A673 (cell line): ENCODE results near the gene AATK. TPM values are rescaled to one million over a fixed set of nuclear protein-coding genes. Genes with fewer than 3 reads are reported as not detected.
"Not testable (repeated sequence)": the region's sequence is repeated elsewhere in the genome, so short reads cannot be mapped to it uniquely, and the experiment has no call there.

ENCODE experiments used
- BruUV-seq: library from RNA; stranded (reverse); fragments of 400-500 nt; replicated peaks from 2 replicates; lab custom pipeline; 2021; lab: Mats Ljungman, UMichigan
- CTCF ChIA-PET: fragments of 300-600 bp; sonication (Branson Sonifier 250); formaldehyde crosslinking; loops from one replicate; lab custom pipeline; 2022; ENCODE audit warnings: antibody characterized with exemption; lab: Charles Lee
- POLR2A ChIA-PET: fragments of 300-600 bp; sonication (Branson Sonifier 250); formaldehyde crosslinking; loops from one replicate; lab custom pipeline; 2022; ENCODE audit warnings: antibody characterized with exemption; ENCODE audit not compliant: low non-redundant PET; lab: Charles Lee
- DNase-seq: peaks from one replicate; pipeline ENCODE4 v3.0.0-alpha.2; 2015; ENCODE audit warnings: low spot score
- H3K27ac ChIP-seq: fragments of 200-600 bp; sonication (generic); 2 replicates; pipeline ENCODE4 v1.5.1; 2016; ENCODE audit warnings: mixed run types, low read depth, mild to moderate bottlenecking, mixed read lengths, antibody characterized with exemption, low read length; ENCODE audit not compliant: poor library complexity, severe bottlenecking
- H3K27me3 ChIP-seq: fragments of 200-600 bp; sonication (generic); replicated peaks from 2 replicates; pipeline ENCODE4 v1.6.1; 2017; ENCODE audit warnings: mixed run types, low read depth, mild to moderate bottlenecking, mixed read lengths, antibody characterized with exemption, low read length; ENCODE audit not compliant: insufficient read depth, poor library complexity
- H3K36me3 ChIP-seq: fragments of 200-600 bp; sonication (generic); 2 replicates; pipeline ENCODE4 v1.6.1; 2016; ENCODE audit warnings: mixed run types, mild to moderate bottlenecking, mixed read lengths, antibody characterized with exemption, low read length; ENCODE audit not compliant: insufficient read depth, poor library complexity, severe bottlenecking
- H3K4me1 ChIP-seq: fragments of 200-600 bp; sonication (generic); 2 replicates; pipeline ENCODE4 v1.6.1; 2017; ENCODE audit warnings: mixed run types, mild to moderate bottlenecking, mixed read lengths, antibody characterized with exemption, low read length; ENCODE audit not compliant: insufficient read depth, poor library complexity, severe bottlenecking
- H3K4me3 ChIP-seq: fragments of 200-600 bp; sonication (generic); 2 replicates; pipeline ENCODE4 v1.5.1; 2016; ENCODE audit warnings: low read depth, mixed run types, mild to moderate bottlenecking, mixed read lengths, low read length; ENCODE audit not compliant: poor library complexity, severe bottlenecking
- H3K9me3 ChIP-seq: fragments of 200-600 bp; sonication (generic); 2 replicates; pipeline ENCODE4 v1.6.1; 2016; ENCODE audit warnings: mixed run types, low read depth, mild to moderate bottlenecking, mixed read lengths, antibody characterized with exemption, low read length; ENCODE audit not compliant: poor library complexity, severe bottlenecking
- EZH2 ChIP-seq: fragments of 200-600 bp; sonication (generic); IDR thresholded peaks from 2 replicates; pipeline ENCODE4 v1.6.1; 2017; ENCODE audit warnings: borderline replicate concordance, low read depth, mild to moderate bottlenecking, mixed read lengths, antibody characterized with exemption, low read length; ENCODE audit not compliant: poor library complexity, severe bottlenecking
- intact Hi-C: fragments of 100-400 bp; cut with micrococcal nuclease; formaldehyde crosslinking; loops from one replicate; pipeline ENCODE4 v1.10.0; 2022; ENCODE audit not compliant: unreplicated experiment
- total RNA-seq: library from RNA; stranded (reverse); gene quantifications from 2 replicates; pipeline ENCODE4 v1.2.3, GENCODE V29; 2021
- TF ChIP-seq, protein P1 (sequence below): fragments of 300-800, 200-600 bp; sonication (generic); conservative IDR thresholded peaks from 2 replicates; pipeline ENCODE4 v1.5.1; 2017; ENCODE audit warnings: low read depth, mild to moderate bottlenecking, antibody characterized with exemption, low read length, moderate library complexity, mixed read lengths

Gene AATK
- total RNA-seq, 1 experiment from 2014 or later, result 0.90 TPM

DNA sequence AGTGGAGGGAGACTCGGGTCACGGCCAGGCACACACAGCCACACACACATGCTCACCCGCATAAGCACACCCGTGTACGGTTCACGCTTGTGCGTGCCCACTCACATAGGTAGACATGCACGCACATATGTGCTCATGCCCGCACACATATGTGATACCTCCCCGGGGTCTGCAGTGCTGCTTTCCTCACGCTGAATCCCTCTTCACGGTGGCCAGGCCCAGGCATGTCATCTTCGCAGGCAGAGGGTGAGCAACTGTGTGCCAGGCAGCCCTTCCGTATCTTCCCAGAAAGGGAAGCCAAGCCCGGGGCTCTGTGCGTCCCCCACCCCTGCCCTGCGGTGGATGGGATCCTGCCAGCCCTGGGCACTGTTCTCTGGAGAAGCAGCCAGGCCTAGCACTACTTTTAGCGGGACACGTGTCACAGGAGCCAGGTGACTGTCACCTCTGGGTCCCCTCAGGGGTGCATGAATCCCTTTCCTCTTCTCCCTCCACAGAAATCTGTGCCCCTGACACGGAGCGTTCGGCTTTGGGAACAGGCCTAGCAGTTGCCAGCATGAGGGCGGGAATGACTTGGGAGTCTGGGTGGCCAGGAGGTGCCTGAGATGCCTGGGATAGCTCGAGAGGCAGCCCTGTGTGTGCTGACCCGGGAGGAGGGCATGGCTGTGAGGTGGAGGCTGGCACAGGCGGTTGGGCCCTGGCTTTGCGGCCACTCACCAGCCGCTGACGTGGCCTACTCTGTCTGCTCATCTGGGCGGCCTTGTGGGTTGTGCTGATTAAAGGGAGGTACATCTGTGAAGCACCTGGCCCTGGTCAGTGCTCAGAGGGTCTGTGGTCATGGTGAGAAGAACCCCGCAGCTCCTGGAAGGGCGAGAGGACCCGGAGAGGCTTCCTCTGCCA, 83.6 kb downstream of the AATK start:
- Histone ChIP-seq H3K27me3 (no peaks in the 10 kb centered on the region), H3K27ac (no peak overlapping the region), H3K4me3 (no peak overlapping the region), H3K9me3 (no peaks in the 10 kb centered on the region), H3K4me1 (no peaks in the 10 kb centered on the region), H3K36me3 (no peaks in the 10 kb centered on the region)
- TF ChIP-seq EZH2, result no peak
- TF ChIP-seq, protein P1, sequence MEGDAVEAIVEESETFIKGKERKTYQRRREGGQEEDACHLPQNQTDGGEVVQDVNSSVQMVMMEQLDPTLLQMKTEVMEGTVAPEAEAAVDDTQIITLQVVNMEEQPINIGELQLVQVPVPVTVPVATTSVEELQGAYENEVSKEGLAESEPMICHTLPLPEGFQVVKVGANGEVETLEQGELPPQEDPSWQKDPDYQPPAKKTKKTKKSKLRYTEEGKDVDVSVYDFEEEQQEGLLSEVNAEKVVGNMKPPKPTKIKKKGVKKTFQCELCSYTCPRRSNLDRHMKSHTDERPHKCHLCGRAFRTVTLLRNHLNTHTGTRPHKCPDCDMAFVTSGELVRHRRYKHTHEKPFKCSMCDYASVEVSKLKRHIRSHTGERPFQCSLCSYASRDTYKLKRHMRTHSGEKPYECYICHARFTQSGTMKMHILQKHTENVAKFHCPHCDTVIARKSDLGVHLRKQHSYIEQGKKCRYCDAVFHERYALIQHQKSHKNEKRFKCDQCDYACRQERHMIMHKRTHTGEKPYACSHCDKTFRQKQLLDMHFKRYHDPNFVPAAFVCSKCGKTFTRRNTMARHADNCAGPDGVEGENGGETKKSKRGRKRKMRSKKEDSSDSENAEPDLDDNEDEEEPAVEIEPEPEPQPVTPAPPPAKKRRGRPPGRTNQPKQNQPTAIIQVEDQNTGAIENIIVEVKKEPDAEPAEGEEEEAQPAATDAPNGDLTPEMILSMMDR, result no peak
- no peak for DNase-seq
- ChIA-PET POLR2A (no interaction called here), CTCF (no interaction called here)
- intact Hi-C loops, result no loop called here
- BruUV-seq, result no TSS peak

DNA sequence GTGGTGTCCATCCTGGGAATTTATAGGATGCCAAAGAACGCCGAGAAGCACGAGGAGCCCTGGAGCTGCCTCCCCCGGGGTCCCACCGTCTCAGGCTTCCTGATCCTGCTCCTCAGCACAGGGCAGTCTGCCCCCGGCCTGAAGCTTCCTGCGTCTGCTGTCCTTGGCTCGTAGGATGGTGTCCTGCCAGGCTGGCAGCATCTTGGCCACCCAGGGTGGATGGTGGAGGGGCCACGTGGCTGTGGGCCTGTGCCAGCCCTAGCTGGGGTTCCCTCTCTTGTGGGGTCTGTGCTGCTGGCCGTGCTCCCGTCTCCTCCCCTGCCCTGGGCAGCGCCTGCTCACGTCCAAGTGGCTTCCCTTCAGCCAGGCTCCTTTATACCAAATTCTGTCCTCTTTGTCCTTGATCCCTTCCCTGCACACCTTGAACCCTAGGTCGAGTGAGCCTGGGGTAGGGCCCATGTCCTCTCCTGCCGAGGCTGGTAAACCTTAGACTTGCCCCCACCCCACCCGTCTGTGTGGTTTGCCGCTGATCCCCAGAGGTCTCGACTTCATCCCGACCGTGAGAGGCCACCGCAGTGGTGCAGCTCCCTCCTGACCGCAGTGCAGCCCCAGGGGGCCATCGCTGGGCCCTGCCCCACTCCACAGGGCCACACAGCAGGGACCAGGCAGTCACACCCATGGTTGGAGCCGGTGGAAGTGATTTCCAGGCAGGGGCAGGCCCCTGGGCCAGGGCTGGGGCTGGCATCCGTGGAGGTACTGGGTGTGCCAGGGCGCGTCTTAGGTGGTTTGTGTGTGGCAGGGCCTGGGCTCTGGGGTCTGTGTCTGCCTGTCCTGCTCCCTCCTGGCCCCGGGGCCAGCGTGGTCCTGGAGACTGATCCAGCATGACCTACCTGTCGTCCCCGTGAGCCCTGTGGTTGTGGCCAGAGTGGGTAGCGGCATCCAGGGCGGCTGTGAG, 84.5 kb downstream of the AATK start:
- intact Hi-C loops, result no loop called here
- TF ChIP-seq EZH2, result no peak
- TF ChIP-seq, protein P1, result no peak
- H3K4me3 ChIP-seq, result no peak overlapping the region
- no peaks in the 10 kb centered on the region for H3K36me3 ChIP-seq
- no peak for DNase-seq
- CTCF ChIA-PET, result no interaction called here
- no peaks in the 10 kb centered on the region for H3K4me1 ChIP-seq
- H3K27ac ChIP-seq, result no peak overlapping the region
- no peaks in the 10 kb centered on the region for H3K27me3 ChIP-seq
- BruUV-seq, result no TSS peak
- POLR2A ChIA-PET, result no interaction called here
- H3K9me3 ChIP-seq, result no peaks in the 10 kb centered on the region

DNA sequence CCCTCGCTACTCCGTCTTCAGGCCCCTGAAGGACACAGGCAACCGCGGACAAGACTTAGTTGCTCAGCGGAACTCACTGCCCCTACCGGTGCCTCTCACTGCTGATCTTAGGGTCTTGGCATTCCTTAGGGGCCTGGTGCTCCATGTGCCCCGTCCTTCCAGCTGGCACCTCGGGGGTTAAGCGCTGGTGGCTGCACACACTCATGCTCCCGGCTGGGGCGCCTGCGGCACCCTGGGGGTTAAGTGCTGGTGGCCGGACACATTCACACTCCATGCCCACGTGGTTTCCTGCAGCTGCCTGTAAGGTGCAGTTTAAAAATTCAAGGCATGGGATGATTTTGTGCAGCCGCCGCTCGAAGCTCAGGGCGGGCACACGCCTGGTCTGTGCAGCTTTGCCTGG, 86.0 kb downstream of the AATK start:
- no TSS peak for BruUV-seq
- no peaks in the 10 kb centered on the region for H3K36me3 ChIP-seq
- H3K27me3 ChIP-seq, result no peaks in the 10 kb centered on the region
- DNase-seq, result no peak
- no peaks in the 10 kb centered on the region for H3K9me3 ChIP-seq
- no peak overlapping the region for H3K4me3 ChIP-seq
- H3K27ac ChIP-seq, result no peak overlapping the region
- no peaks in the 10 kb centered on the region for H3K4me1 ChIP-seq
- CTCF ChIA-PET, result no interaction called here
- no peak for TF ChIP-seq EZH2
- TF ChIP-seq, protein P1, result no peak
- intact Hi-C loops, result no loop called here
- POLR2A ChIA-PET, result no interaction called here

DNA sequence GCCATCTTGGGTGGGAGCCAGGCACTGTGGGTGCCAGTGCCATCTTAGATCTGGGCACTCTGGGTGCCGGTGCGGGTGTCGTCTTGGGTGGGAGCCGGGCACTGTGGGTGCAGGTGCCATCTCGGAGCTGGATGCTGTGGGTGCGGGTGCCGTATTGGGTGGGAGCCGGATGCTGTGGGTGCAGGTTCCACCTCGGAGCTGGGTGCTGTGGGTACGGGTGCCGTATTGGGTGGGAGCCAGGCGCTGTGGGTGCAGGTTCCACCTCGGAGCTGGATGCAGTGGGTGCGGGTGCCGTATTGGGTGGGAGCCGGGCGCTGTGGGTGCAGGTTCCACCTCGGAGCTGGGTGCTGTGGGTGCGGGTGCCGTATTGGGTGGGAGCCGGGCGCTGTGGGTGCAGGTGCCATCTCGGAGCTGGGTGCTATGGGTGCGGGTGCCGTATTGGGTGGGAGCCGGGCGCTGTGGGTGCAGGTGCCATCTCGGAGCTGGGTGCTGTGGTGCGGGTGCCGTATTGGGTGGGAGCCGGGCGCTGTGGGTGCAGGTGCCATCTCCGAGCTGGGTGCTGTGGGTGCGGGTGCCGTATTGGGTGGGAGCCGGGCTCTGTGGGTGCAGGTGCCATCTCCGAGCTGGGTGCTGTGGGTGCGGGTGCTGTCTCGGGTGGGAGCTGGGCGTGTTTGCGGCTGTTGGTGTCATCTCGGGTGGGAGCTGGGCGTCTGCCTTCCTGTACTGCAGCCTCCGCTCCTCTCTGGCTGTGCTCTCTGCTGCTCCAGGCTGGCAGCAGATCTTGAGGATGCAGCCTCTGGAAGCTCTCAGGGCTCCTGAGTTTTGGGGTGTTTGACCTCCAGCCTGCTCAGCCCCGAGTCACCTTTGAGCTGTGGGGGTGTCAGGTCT, 87.8 kb downstream of the AATK start:
- BruUV-seq, result not testable (repeated sequence)

More for the DNA sequence above, 87.8 kb downstream of the AATK start:
- H3K36me3 ChIP-seq, H3K27me3 ChIP-seq, DNase-seq, CTCF ChIA-PET, intact Hi-C loops, H3K4me1 ChIP-seq, H3K27ac ChIP-seq, H3K4me3 ChIP-seq, H3K9me3 ChIP-seq: not testable (repeated sequence)
- POLR2A ChIA-PET, result interaction anchor here (0.5 kb wide), 1 partner anchor 907 kb away, joined by 3 read pairs; no protein-coding TSS in a partner anchor
